ENCODE measurements around the gene ARAP1.

ARAP1 gene

GRCh38 chr11:72779495-72780128, 27.4 kb upstream of the ARAP1 start:
- no peak for DNase-seq (ENCODE audit: low read depth)

- DNase-seq (ENCODE audit: low read depth): no peak
These were observed 26.6 kb upstream of the ARAP1 start for GRCh38 chr11:72778535-72779494.

GRCh38 chr11:72777755-72778278, 25.6 kb upstream of the ARAP1 start:
- no peak for DNase-seq (ENCODE audit: low read depth)

- no peak for DNase-seq (ENCODE audit: low read depth)
These were observed 24.9 kb upstream of the ARAP1 start for GRCh38 chr11:72776844-72777754.

GRCh38 chr11:72776117-72776843, 24.1 kb upstream of the ARAP1 start:
- no peak for DNase-seq (ENCODE audit: low read depth)

GRCh38 chr11:72775288-72776110, 23.3 kb upstream of the ARAP1 start:
- DNase-seq (ENCODE audit: low read depth): no peak

- DNase-seq (ENCODE audit: low read depth): no peak
These were observed 22.3 kb upstream of the ARAP1 start for GRCh38 chr11:72774499-72774898.

GRCh38 chr11:72773696-72774095, 21.5 kb upstream of the ARAP1 start:
- no peak for DNase-seq (ENCODE audit: low read depth)

GRCh38 chr11:72773291-72773690, 21.1 kb upstream of the ARAP1 start:
- DNase-seq (ENCODE audit: low read depth): no peak

GRCh38 chr11:72772059-72772458, 19.9 kb upstream of the ARAP1 start:
- no peak for DNase-seq (ENCODE audit: low read depth)

- no peak for DNase-seq (ENCODE audit: low read depth)
These were observed 19.3 kb upstream of the ARAP1 start for GRCh38 chr11:72771507-72771906.

- DNase-seq (ENCODE audit: low read depth): no peak
These were observed 18.6 kb upstream of the ARAP1 start for GRCh38 chr11:72770799-72771198.

- no peak for DNase-seq (ENCODE audit: low read depth)
These were observed 17.5 kb upstream of the ARAP1 start for GRCh38 chr11:72769680-72770079.

GRCh38 chr11:72768581-72768980, 16.4 kb upstream of the ARAP1 start:
- no peak for DNase-seq (ENCODE audit: low read depth)

GRCh38 chr11:72767203-72768062, 15.2 kb upstream of the ARAP1 start:
- no peak for DNase-seq (ENCODE audit: low read depth)

GRCh38 chr11:72766152-72766902, 14.1 kb upstream of the ARAP1 start:
- DNase-seq (ENCODE audit: low read depth): no peak

GRCh38 chr11:72764503-72764902, 12.3 kb upstream of the ARAP1 start:
- DNase-seq (ENCODE audit: low read depth): no peak

- no peak for DNase-seq (ENCODE audit: low read depth)
These were observed 11.6 kb upstream of the ARAP1 start for GRCh38 chr11:72763823-72764222.

All from activated T-cell treated with anti-CD3 and anti-CD28 coated beads for 1 hour (primary cell).